GM21737 (cell line): ENCODE data around the gene NAPSA.
A peak's percentile ranks its signal among the peaks of the same experiment; 100 is the strongest.
"Not testable (repeated sequence)": the region's sequence is repeated elsewhere in the genome, so short reads cannot be mapped to it uniquely, and the experiment has no call there.

Experiments used
- ATAC-seq: cut with Tn5 transposase; IDR thresholded peaks from one replicate; pipeline ENCODE4 v1.9.1; 2021; ENCODE audit warnings: mild to moderate bottlenecking, moderate library complexity; ENCODE audit not compliant: unreplicated experiment

NAPSA gene

GRCh38 chr19:50361290-50362029 is 4.0 kb downstream of the NAPSA start:
- no peak for ATAC-seq

GRCh38 chr19:50359328-50359818 is 6.1 kb downstream of the NAPSA start:
- ATAC-seq, result no peak

- no peak for ATAC-seq
Observed at GRCh38 chr19:50358483-50359327, 6.7 kb downstream of the NAPSA start.

- ATAC-seq, result peak; percentile 48
Observed at GRCh38 chr19:50357178-50358100, 8.0 kb downstream of the NAPSA start.

- ATAC-seq, result no peak
Observed at GRCh38 chr19:50356691-50357177, 8.7 kb downstream of the NAPSA start.

GRCh38 chr19:50353487-50353880 is 12.0 kb downstream of the NAPSA start:
- not testable (repeated sequence) for ATAC-seq

- no peak for ATAC-seq
Observed at GRCh38 chr19:50352242-50352641, 13.2 kb downstream of the NAPSA start.

- no peak for ATAC-seq
Observed at GRCh38 chr19:50349277-50350057, 16.0 kb downstream of the NAPSA start.

GRCh38 chr19:50347089-50347581 is 18.3 kb downstream of the NAPSA start:
- ATAC-seq, result not testable (repeated sequence)

- peak; percentile 48 for ATAC-seq
Observed at GRCh38 chr19:50344661-50345318, 20.6 kb downstream of the NAPSA start.

- ATAC-seq, result peak; percentile 38
Observed at GRCh38 chr19:50341091-50341564, 24.3 kb downstream of the NAPSA start.

GRCh38 chr19:50340331-50340730 is 25.1 kb downstream of the NAPSA start:
- no peak for ATAC-seq

- not testable (repeated sequence) for ATAC-seq
Observed at GRCh38 chr19:50337031-50337430, 28.4 kb downstream of the NAPSA start.

- no peak for ATAC-seq
Observed at GRCh38 chr19:50334741-50335421, 30.6 kb downstream of the NAPSA start.

- ATAC-seq, result peak; percentile 8
Observed at GRCh38 chr19:50333737-50334617, 31.5 kb downstream of the NAPSA start.

- ATAC-seq, result peak; percentile 25
Observed at GRCh38 chr19:50333235-50333736, 32.2 kb downstream of the NAPSA start.
